ENCODE data around the gene NCKAP1. TPM values are rescaled to one million over a fixed set of nuclear protein-coding genes. Genes with fewer than 3 reads are reported as not detected.
"Not testable (repeated sequence)": the region's sequence is repeated elsewhere in the genome, so short reads cannot be mapped to it uniquely, and the experiment has no call there.

The NCKAP1 gene
- total RNA-seq, 5 donors from 2014 or later (not counting 1 experiment from before 2014, with no cell fraction given), result 2.6 to 7.6 (median 4.9) TPM

DNA sequence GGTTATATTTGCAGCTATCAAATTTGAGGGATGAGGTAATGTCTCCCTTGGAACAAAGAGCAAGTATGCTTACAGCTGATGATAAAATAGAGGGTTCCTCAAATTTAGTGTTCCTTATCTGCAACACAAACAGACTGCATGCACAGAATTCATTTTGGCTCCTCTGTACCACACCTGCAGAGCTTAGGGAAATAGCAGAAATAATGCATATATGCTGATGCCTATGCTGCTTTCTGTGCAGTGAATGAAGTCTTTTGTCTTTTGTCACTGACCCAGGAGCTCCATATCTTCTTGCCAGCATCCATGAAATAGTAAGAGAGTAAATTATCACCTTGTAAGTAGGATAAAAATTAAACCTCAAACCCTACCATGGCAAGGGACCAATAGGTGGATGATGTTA, 69.8 kb downstream of the NCKAP1 start:
- Mint-ChIP-seq H3K36me3 (peaks cover 53% of the 10 kb centered on the region), H3K9me3 (peaks cover 0 to 6% (median 0%) of the 10 kb centered on the region in 3 donors), H3K4me3 (no peak overlapping the region), H3K27ac (no peak overlapping the region), H3K4me1 (no peaks in the 10 kb centered on the region), H3K27me3 (no peaks in the 10 kb centered on the region)
- Histone ChIP-seq H3K4me3 (ENCODE audit: control insufficient read depth in 1 of 2, extremely low read depth in 1 of 2, low read length in 1 of 2) (no peak overlapping the region), H3K27ac (ENCODE audit: low read length) (no peak overlapping the region), H3K36me3 (ENCODE audit: control insufficient read depth in 2 of 2, extremely low read depth in 1 of 2, insufficient read depth in 1 of 2, low read length in 1 of 2) (peaks cover 0 to 3% of the 10 kb centered on the region in 2 donors), H3K4me1 (ENCODE audit: control insufficient read depth in 1 of 2, extremely low read depth in 1 of 2, insufficient read depth in 2 of 2, low read length in 2 of 2) (no peaks in the 10 kb centered on the region), H3K27me3 (replicated peaks in 1 of 2; ENCODE audit: control insufficient read depth in 2 of 2, extremely low read depth in 1 of 2, insufficient read depth in 2 of 2, low read length in 1 of 2) (no peaks in the 10 kb centered on the region), H3K9me3 (no peaks in the 10 kb centered on the region)
- DNase-seq (no peak), ATAC-seq (replicated peaks in 1 of 4) (no peak)
- POLR2A ChIA-PET, result no interaction called here
- CTCF ChIA-PET, result no interaction called here

DNA sequence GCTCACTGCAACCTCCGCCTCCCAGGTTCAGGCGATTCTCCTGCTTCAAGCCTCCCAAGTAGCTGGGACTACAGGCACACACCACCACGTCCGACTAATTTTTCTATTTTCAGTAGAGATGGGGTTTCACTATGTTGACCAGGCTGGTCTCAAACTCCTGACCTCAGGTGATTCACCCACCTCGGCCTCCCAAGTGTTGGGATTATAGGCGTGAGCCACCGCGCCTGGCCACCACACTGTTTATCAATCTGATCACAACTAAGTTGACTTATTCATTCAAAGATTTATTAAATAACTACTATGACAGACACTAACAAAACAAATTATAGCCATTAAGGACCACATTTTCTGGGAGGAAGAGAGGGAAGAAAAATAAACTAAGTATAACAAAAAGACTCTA, 71.9 kb downstream of the NCKAP1 start:
- H3K27me3 ChIP-seq (replicated peaks in 1 of 2; ENCODE audit: control insufficient read depth in 2 of 2, extremely low read depth in 1 of 2, insufficient read depth in 2 of 2, low read length in 1 of 2); CTCF ChIA-PET; H3K27ac Mint-ChIP-seq; DNase-seq; H3K4me1 ChIP-seq (ENCODE audit: control insufficient read depth in 1 of 2, extremely low read depth in 1 of 2, insufficient read depth in 2 of 2, low read length in 2 of 2); H3K9me3 Mint-ChIP-seq; POLR2A ChIA-PET; H3K27me3 Mint-ChIP-seq; H3K36me3 ChIP-seq (ENCODE audit: control insufficient read depth in 2 of 2, extremely low read depth in 1 of 2, insufficient read depth in 1 of 2, low read length in 1 of 2); H3K4me3 Mint-ChIP-seq; H3K4me3 ChIP-seq (ENCODE audit: control insufficient read depth in 1 of 2, extremely low read depth in 1 of 2, low read length in 1 of 2); H3K4me1 Mint-ChIP-seq; H3K27ac ChIP-seq (ENCODE audit: low read length); ATAC-seq (replicated peaks in 1 of 4); H3K9me3 ChIP-seq: not testable (repeated sequence)
- peaks cover 54% of the 10 kb centered on the region for H3K36me3 Mint-ChIP-seq
- WGBS (ENCODE audit: insufficient coverage), result no CpG with 5 or more reads among the region's 8 CpGs

GRCh38 chr2:182962641-182963040, 75.6 kb downstream of the NCKAP1 start:
- Histone ChIP-seq H3K27ac (ENCODE audit: low read length) (no peak overlapping the region), H3K27me3 (replicated peaks in 1 of 2; ENCODE audit: control insufficient read depth in 2 of 2, extremely low read depth in 1 of 2, insufficient read depth in 2 of 2, low read length in 1 of 2) (no peaks in the 10 kb centered on the region), H3K4me1 (ENCODE audit: control insufficient read depth in 1 of 2, extremely low read depth in 1 of 2, insufficient read depth in 2 of 2, low read length in 2 of 2) (no peaks in the 10 kb centered on the region), H3K36me3 (ENCODE audit: control insufficient read depth in 2 of 2, extremely low read depth in 1 of 2, insufficient read depth in 1 of 2, low read length in 1 of 2) (no peaks in the 10 kb centered on the region), H3K9me3 (no peaks in the 10 kb centered on the region), H3K4me3 (ENCODE audit: control insufficient read depth in 1 of 2, extremely low read depth in 1 of 2, low read length in 1 of 2) (no peak overlapping the region)
- H3K36me3 Mint-ChIP-seq, result peaks cover 54% of the 10 kb centered on the region
- no peak for DNase-seq
- POLR2A ChIA-PET, result interaction anchor here in 1 of 2 donors (0.6 kb wide), 1 partner anchor 233 kb away, joined by 4 read pairs; no protein-coding TSS in a partner anchor
- ATAC-seq (replicated peaks in 1 of 4), result no peak
- CTCF ChIA-PET, result interaction anchor here in 1 of 2 donors (0.6 to 0.7 kb wide), 3 partner anchors 14 to 18 kb away, joined by 3 to 7 read pairs (median 3); no protein-coding TSS in a partner anchor
- no peaks in the 10 kb centered on the region for H3K27me3 Mint-ChIP-seq
- no peaks in the 10 kb centered on the region for H3K4me1 Mint-ChIP-seq
- H3K9me3 Mint-ChIP-seq, result no peaks in the 10 kb centered on the region
- no CpG with 5 or more reads among the region's 2 CpGs for WGBS (ENCODE audit: insufficient coverage)
- H3K4me3 Mint-ChIP-seq, result no peak overlapping the region
- H3K27ac Mint-ChIP-seq, result no peak overlapping the region

GRCh38 chr2:182960869-182961268, 77.4 kb downstream of the NCKAP1 start:
- H3K9me3 ChIP-seq; H3K27me3 Mint-ChIP-seq; H3K27ac ChIP-seq (ENCODE audit: low read length); H3K27ac Mint-ChIP-seq; H3K27me3 ChIP-seq (replicated peaks in 1 of 2; ENCODE audit: control insufficient read depth in 2 of 2, extremely low read depth in 1 of 2, insufficient read depth in 2 of 2, low read length in 1 of 2); H3K4me1 ChIP-seq (ENCODE audit: control insufficient read depth in 1 of 2, extremely low read depth in 1 of 2, insufficient read depth in 2 of 2, low read length in 2 of 2); POLR2A ChIA-PET; H3K9me3 Mint-ChIP-seq; ATAC-seq (replicated peaks in 1 of 4); DNase-seq; H3K4me1 Mint-ChIP-seq; H3K4me3 Mint-ChIP-seq; H3K36me3 ChIP-seq (ENCODE audit: control insufficient read depth in 2 of 2, extremely low read depth in 1 of 2, insufficient read depth in 1 of 2, low read length in 1 of 2); H3K4me3 ChIP-seq (ENCODE audit: control insufficient read depth in 1 of 2, extremely low read depth in 1 of 2, low read length in 1 of 2); CTCF ChIA-PET: not testable (repeated sequence)
- H3K36me3 Mint-ChIP-seq, result peaks cover 47% of the 10 kb centered on the region
- WGBS (ENCODE audit: insufficient coverage), result no CpG with 5 or more reads among the region's 2 CpGs

DNA sequence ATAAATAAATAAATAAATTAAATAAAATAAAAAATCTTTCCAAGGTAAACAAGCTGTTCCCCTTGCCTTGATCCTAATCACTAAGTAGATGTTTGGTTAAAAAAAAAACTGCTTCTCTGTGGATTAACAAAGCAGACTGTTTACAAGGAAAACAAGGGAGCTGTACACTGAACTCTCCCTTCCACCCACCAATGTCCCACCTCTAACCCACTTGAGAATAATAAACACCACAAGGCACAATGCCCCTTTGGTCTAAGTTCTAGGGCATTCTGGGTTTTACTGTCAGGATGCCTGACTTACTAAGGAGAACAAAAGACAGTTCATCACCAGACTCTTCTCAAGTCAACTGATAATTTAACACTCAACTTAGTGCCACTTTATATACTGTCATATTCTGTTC, 83.5 kb downstream of the NCKAP1 start:
- ATAC-seq (replicated peaks in 1 of 4) (no peak), DNase-seq (no peak)
- Mint-ChIP-seq H3K9me3 (no peaks in the 10 kb centered on the region), H3K4me3 (no peak overlapping the region), H3K36me3 (peaks cover 35% of the 10 kb centered on the region), H3K27ac (no peak overlapping the region), H3K27me3 (no peaks in the 10 kb centered on the region), H3K4me1 (no peaks in the 10 kb centered on the region)
- H3K4me1 ChIP-seq (ENCODE audit: control insufficient read depth in 1 of 2, extremely low read depth in 1 of 2, insufficient read depth in 2 of 2, low read length in 2 of 2), result no peaks in the 10 kb centered on the region
- H3K36me3 ChIP-seq (ENCODE audit: control insufficient read depth in 2 of 2, extremely low read depth in 1 of 2, insufficient read depth in 1 of 2, low read length in 1 of 2), result peaks cover 0 to 4% of the 10 kb centered on the region in 2 donors
- H3K27ac ChIP-seq (ENCODE audit: low read length), result no peak overlapping the region
- ChIA-PET POLR2A (no interaction called here), CTCF (no interaction called here)
- H3K4me3 ChIP-seq (ENCODE audit: control insufficient read depth in 1 of 2, extremely low read depth in 1 of 2, low read length in 1 of 2), result no peak overlapping the region
- H3K27me3 ChIP-seq (replicated peaks in 1 of 2; ENCODE audit: control insufficient read depth in 2 of 2, extremely low read depth in 1 of 2, insufficient read depth in 2 of 2, low read length in 1 of 2), result no peaks in the 10 kb centered on the region
- no peaks in the 10 kb centered on the region for H3K9me3 ChIP-seq

GRCh38 chr2:182952741-182953450, 85.4 kb downstream of the NCKAP1 start:
- POLR2A ChIA-PET, result no interaction called here
- Mint-ChIP-seq H3K36me3 (peaks cover 25% of the 10 kb centered on the region), H3K27ac (no peak overlapping the region), H3K9me3 (no peaks in the 10 kb centered on the region), H3K4me1 (no peaks in the 10 kb centered on the region), H3K27me3 (no peaks in the 10 kb centered on the region), H3K4me3 (no peak overlapping the region)
- H3K36me3 ChIP-seq (ENCODE audit: control insufficient read depth in 2 of 2, extremely low read depth in 1 of 2, insufficient read depth in 1 of 2, low read length in 1 of 2), result peaks cover 0 to 4% of the 10 kb centered on the region in 2 donors
- H3K9me3 ChIP-seq, result no peaks in the 10 kb centered on the region
- H3K27ac ChIP-seq (ENCODE audit: low read length), result no peak overlapping the region
- ATAC-seq (replicated peaks in 1 of 4), result no peak
- H3K27me3 ChIP-seq (replicated peaks in 1 of 2; ENCODE audit: control insufficient read depth in 2 of 2, extremely low read depth in 1 of 2, insufficient read depth in 2 of 2, low read length in 1 of 2), result no peaks in the 10 kb centered on the region
- H3K4me3 ChIP-seq (ENCODE audit: control insufficient read depth in 1 of 2, extremely low read depth in 1 of 2, low read length in 1 of 2), result no peak overlapping the region
- no peaks in the 10 kb centered on the region for H3K4me1 ChIP-seq (ENCODE audit: control insufficient read depth in 1 of 2, extremely low read depth in 1 of 2, insufficient read depth in 2 of 2, low read length in 2 of 2)
- no peak for DNase-seq
- CTCF ChIA-PET, result no interaction called here
- WGBS (ENCODE audit: insufficient coverage), result 80% methylated on average over 1 of the region's 6 CpGs
